Parathyroid adenoma (tissue), 2 donors: Measurements from ENCODE around the gene BRDT.
A peak's percentile ranks its signal among the peaks of the same experiment; 100 is the strongest.
"Not testable (repeated sequence)": the region's sequence is repeated elsewhere in the genome, so short reads cannot be mapped to it uniquely, and the experiment has no call there.

ENCODE experiments used
- H2AFZ ChIP-seq: fragments of 300-600 bp; sonication (generic); one replicate; pipeline ENCODE4 v1.7.0; 2017; ENCODE audit warnings: antibody characterized with exemption, mild to moderate bottlenecking
- H3K27ac ChIP-seq: fragments of 300-600 bp; sonication (generic); one replicate; pipeline ENCODE4 v1.7.0; 2017
- H3K27me3 ChIP-seq: fragments of 300-600 bp; sonication (generic); one replicate; pipeline ENCODE4 v1.7.0; 2017; ENCODE audit warnings: low read length; ENCODE audit not compliant: control insufficient read depth, insufficient read depth
- H3K36me3 ChIP-seq: fragments of 300-600 bp; sonication (generic); one replicate; pipeline ENCODE4 v1.7.0; 2017; ENCODE audit warnings: low read length; ENCODE audit not compliant: control insufficient read depth, insufficient read depth
- H3K4me1 ChIP-seq: fragments of 300-600 bp; sonication (generic); one replicate; pipeline ENCODE4 v1.7.0; 2017; ENCODE audit warnings: control low read depth
- H3K4me2 ChIP-seq: fragments of 300-600 bp; sonication (generic); one replicate; pipeline ENCODE4 v1.7.0; 2017; ENCODE audit warnings: low read length
- H3K4me3 ChIP-seq: fragments of 300-600 bp; sonication (generic); one replicate; pipeline ENCODE4 v1.7.0; 2017; ENCODE audit warnings: low read depth, low read length
- H3K79me2 ChIP-seq: fragments of 300-600 bp; sonication (generic); one replicate; pipeline ENCODE4 v1.7.0; 2017; ENCODE audit warnings: control low read depth
- H3K9ac ChIP-seq: fragments of 300-600 bp; sonication (generic); one replicate; pipeline ENCODE4 v1.7.0; 2017; ENCODE audit warnings: mild to moderate bottlenecking
- H3K9me3 ChIP-seq: fragments of 300-600 bp; sonication (generic); one replicate; pipeline ENCODE4 v1.7.0; 2017; ENCODE audit warnings: low read length; ENCODE audit not compliant: control insufficient read depth
- TF ChIP-seq, protein P1 (sequence below): fragments of 300-600 bp; sonication (generic); IDR thresholded peaks from one replicate; pipeline ENCODE4 v1.7.0; 2017; ENCODE audit warnings: antibody characterized with exemption, mild to moderate bottlenecking
- donor health status: primary hyperparathyroidism.

BRDT gene

DNA sequence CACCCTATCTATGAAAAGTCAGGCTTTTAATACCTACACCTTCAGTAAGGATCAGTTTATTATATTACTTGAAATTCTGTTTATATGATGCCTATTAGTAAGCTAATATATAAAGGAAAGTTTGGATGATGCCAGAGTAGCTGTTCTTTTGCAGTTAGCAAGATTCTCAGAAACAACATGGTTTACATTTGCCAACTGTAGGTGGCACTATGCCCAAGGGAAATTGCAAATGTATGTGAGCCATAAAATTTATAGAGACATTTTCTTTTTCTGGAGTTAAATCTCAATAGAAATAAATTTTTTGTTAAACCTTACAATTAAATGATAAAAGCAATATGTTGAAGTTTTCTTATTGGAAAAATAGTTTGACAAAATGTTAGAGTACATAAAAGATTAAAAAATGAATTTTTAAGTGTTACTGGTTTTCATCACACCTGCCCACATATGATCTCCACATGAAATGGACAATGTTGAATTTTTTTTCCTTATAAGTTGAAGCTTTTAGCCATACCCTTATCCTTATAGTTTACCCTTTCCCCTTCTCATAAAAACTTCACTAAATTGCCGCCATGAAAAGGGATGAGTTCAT, 48.5 kb downstream of the BRDT start:
- no peak overlapping the region for H2AFZ ChIP-seq
- H3K4me2 ChIP-seq, result no peak overlapping the region
- no peaks in the 10 kb centered on the region for H3K9me3 ChIP-seq
- TF ChIP-seq, protein P1, sequence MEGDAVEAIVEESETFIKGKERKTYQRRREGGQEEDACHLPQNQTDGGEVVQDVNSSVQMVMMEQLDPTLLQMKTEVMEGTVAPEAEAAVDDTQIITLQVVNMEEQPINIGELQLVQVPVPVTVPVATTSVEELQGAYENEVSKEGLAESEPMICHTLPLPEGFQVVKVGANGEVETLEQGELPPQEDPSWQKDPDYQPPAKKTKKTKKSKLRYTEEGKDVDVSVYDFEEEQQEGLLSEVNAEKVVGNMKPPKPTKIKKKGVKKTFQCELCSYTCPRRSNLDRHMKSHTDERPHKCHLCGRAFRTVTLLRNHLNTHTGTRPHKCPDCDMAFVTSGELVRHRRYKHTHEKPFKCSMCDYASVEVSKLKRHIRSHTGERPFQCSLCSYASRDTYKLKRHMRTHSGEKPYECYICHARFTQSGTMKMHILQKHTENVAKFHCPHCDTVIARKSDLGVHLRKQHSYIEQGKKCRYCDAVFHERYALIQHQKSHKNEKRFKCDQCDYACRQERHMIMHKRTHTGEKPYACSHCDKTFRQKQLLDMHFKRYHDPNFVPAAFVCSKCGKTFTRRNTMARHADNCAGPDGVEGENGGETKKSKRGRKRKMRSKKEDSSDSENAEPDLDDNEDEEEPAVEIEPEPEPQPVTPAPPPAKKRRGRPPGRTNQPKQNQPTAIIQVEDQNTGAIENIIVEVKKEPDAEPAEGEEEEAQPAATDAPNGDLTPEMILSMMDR, result peak; percentile 46
- H3K27ac ChIP-seq, result no peak overlapping the region
- no peaks in the 10 kb centered on the region for H3K27me3 ChIP-seq
- H3K9ac ChIP-seq, result no peak overlapping the region
- H3K79me2 ChIP-seq, result no peaks in the 10 kb centered on the region
- H3K4me3 ChIP-seq, result no peak overlapping the region
- no peaks in the 10 kb centered on the region for H3K36me3 ChIP-seq
- H3K4me1 ChIP-seq, result no peaks in the 10 kb centered on the region

DNA sequence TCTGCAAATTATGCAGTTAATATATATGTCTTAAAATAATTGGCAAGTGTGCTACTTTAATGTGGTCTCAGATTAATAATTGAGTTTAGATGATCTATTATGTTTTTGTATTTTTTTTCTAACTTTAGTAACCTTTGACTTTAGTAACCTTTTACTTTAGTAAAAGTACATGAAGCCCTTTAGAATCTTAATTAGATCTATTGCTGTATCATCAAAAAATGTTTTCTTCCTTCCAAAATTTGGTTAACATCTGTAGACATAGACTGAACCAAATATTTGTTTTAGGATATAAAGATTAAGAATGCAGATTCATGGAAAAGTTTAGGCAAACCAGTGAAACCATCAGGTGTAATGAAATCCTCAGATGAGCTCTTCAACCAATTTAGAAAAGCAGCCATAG, 54.9 kb downstream of the BRDT start:
- no peak overlapping the region for H3K4me2 ChIP-seq
- H3K9ac ChIP-seq, result no peak overlapping the region
- no peak overlapping the region for H3K27ac ChIP-seq
- H3K9me3 ChIP-seq, result no peaks in the 10 kb centered on the region
- TF ChIP-seq, protein P1, result no peak
- H3K4me3 ChIP-seq, result no peak overlapping the region
- no peak overlapping the region for H2AFZ ChIP-seq
- no peaks in the 10 kb centered on the region for H3K79me2 ChIP-seq
- H3K4me1 ChIP-seq, result no peaks in the 10 kb centered on the region
- no peaks in the 10 kb centered on the region for H3K36me3 ChIP-seq
- no peaks in the 10 kb centered on the region for H3K27me3 ChIP-seq

DNA sequence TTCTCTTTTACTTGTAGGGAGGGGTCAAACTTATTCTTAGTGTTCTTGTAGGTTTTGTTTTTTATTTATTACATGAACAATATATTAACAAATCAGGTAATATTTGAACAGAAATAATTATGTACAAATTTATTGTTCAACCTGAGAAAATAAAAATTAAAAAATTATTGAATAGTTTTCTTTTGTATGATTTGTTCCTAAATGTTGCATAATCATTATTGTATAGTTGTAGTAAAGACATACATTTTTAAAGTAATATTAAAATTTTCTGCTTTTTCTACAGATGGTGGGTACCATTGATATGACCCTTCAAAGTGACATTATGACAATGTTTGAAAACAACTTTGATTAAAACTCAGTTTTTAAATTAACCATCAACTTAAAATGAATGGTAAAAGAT, 64.7 kb downstream of the BRDT start:
- Histone ChIP-seq H3K4me2 (no peak overlapping the region), H3K36me3 (no peaks in the 10 kb centered on the region), H3K79me2 (no peaks in the 10 kb centered on the region), H3K4me1 (no peaks in the 10 kb centered on the region), H2AFZ (no peak overlapping the region), H3K27me3 (no peaks in the 10 kb centered on the region), H3K9me3 (no peaks in the 10 kb centered on the region), H3K4me3 (no peak overlapping the region), H3K9ac (no peak overlapping the region), H3K27ac (no peak overlapping the region)
- TF ChIP-seq, protein P1, result no peak

DNA sequence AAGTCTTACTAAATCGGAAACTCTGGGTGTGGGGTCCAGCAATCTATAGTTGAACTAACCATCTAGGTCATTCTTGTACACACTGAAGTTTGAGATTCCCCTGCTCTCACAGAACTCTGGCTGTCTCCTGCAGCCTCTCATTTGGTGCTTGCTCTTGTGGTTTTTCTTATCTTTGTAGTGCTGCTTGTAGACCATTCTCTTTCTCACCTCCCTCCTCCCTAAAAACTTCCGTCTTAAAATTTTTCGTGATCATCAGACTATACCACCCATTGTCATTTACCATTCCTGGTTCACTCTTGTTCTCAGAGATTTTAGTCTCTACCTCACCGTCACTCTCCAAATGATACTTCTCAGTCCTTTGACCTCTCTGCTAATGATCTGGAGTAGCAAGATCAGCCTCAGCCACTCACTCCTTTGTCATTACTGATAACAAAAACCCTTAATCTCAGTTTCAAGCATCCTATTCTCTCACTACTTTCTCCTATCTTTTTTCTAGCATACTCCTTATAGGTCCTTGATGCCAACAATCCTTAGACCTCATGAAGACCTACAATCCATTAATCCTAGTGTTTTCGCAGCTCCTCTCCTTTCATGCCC, 67.6 kb downstream of the BRDT start:
- Histone ChIP-seq H3K4me3 (no peak overlapping the region), H3K9ac (no peak overlapping the region), H3K27ac (no peak overlapping the region), H3K36me3 (no peaks in the 10 kb centered on the region), H3K27me3 (no peaks in the 10 kb centered on the region), H3K4me1 (no peaks in the 10 kb centered on the region), H2AFZ (no peak overlapping the region), H3K4me2 (no peak overlapping the region), H3K9me3 (no peaks in the 10 kb centered on the region), H3K79me2 (no peaks in the 10 kb centered on the region)
- TF ChIP-seq, protein P1, result no peak

GRCh38 chr1:92017656-92018055, 68.5 kb downstream of the BRDT start:
- Histone ChIP-seq H3K36me3 (no peaks in the 10 kb centered on the region), H3K79me2 (no peaks in the 10 kb centered on the region), H3K27ac (no peak overlapping the region), H3K27me3 (no peaks in the 10 kb centered on the region), H3K9me3 (no peaks in the 10 kb centered on the region), H3K9ac (no peak overlapping the region), H3K4me2 (no peak overlapping the region), H3K4me1 (no peaks in the 10 kb centered on the region), H2AFZ (no peak overlapping the region), H3K4me3 (no peak overlapping the region)
- TF ChIP-seq, protein P1, result no peak

DNA sequence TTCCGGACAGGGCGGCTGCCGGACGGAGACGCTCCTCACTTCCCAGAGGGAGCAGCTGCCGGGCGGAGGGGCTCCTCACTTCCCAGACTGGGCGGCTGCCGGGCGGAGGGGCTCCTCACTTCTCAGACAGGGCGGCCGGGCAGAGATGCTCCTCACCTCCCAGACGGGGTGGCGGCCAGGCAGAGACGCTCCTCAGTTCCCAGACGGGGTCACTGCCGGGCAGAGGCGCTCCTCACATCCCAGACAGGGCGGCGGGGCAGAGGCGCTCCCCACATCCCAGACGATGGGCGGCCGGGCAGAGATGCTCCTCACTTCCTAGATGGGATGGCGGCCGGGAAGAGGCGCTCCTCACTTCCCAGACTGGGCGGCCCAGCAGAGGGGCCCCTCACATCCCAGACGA, 76.8 kb downstream of the BRDT start:
- not testable (repeated sequence) for H3K4me2 ChIP-seq, H3K79me2 ChIP-seq, H2AFZ ChIP-seq, H3K27me3 ChIP-seq, H3K36me3 ChIP-seq, H3K9ac ChIP-seq, H3K4me3 ChIP-seq, H3K27ac ChIP-seq, H3K9me3 ChIP-seq, H3K4me1 ChIP-seq
